HepG2 (cell line): ENCODE measurements around the gene NUB1. TPM values are rescaled to one million over a fixed set of nuclear protein-coding genes. Genes with fewer than 3 reads are reported as not detected.

ENCODE experiments used
- GATAD1 ChIP-seq: IDR thresholded peaks from 2 replicates; pipeline ENCODE4 v1.6.1; 2016; ENCODE audit warnings: missing genetic modification reagents, missing compliant biosample characterization
- GTF3A ChIP-seq: sonication (generic); formaldehyde crosslinking; conservative IDR thresholded peaks from 2 replicates; pipeline ENCODE4 v1.4.0; 2020; ENCODE audit warnings: mild to moderate bottlenecking, missing genetic modification reagents
- RFXANK ChIP-seq: IDR thresholded peaks from 2 replicates; pipeline ENCODE4 v1.6.1; 2016
- SALL1 ChIP-seq: sonication (generic); formaldehyde crosslinking; IDR thresholded peaks from 2 replicates; pipeline ENCODE4 v1.8.0; 2022; ENCODE audit warnings: mild to moderate bottlenecking, missing genetic modification reagents
- SMAD1 ChIP-seq: sonication (generic); formaldehyde crosslinking; IDR thresholded peaks from 2 replicates; pipeline ENCODE4 v1.4.0; 2020; ENCODE audit warnings: missing genetic modification reagents, low read depth, mild to moderate bottlenecking, borderline replicate concordance
- SP5 ChIP-seq: IDR thresholded peaks from 2 replicates; pipeline ENCODE4 v1.6.1; 2016; ENCODE audit warnings: low read depth, borderline replicate concordance
- ZNF225 ChIP-seq: sonication (generic); formaldehyde crosslinking; IDR thresholded peaks from 2 replicates; pipeline ENCODE4 v1.4.0; 2020; ENCODE audit warnings: mild to moderate bottlenecking, missing genetic modification reagents
- ZNF558 ChIP-seq: sonication (generic); formaldehyde crosslinking; IDR thresholded peaks from 2 replicates; pipeline ENCODE4 v1.9.0; 2022; ENCODE audit warnings: mild to moderate bottlenecking, missing genetic modification reagents, borderline replicate concordance
- ZNF816 ChIP-seq: sonication (generic); formaldehyde crosslinking; IDR thresholded peaks from 2 replicates; pipeline ENCODE4 v1.8.0; 2022; ENCODE audit warnings: missing genetic modification reagents, mild to moderate bottlenecking, borderline replicate concordance
- polyA plus RNA-seq, 8 experiments: library from polyadenylated mRNA; depleted of rRNA in 3 of 8; stranded (reverse) in 7 of 8; unstranded in 1 of 8; fragments of >200 nt; fragmentation: Illumina TruSeq in 4 of 8; extraction: Trizol in 4 of 8; gene quantifications; 2 replicates each; pipeline versions ENCODE4 v1.2.1 to v1.2.3, GENCODE V29; 2011 to 2016; ENCODE audit warnings: low read depth in 4 of 8, missing spikeins in 1 of 8, mixed read lengths in 1 of 8; ENCODE audit not compliant: insufficient read depth in 1 of 8
- total RNA-seq, 5 experiments: library from RNA; depleted of rRNA; stranded (reverse); fragments of >200 nt; fragmentation: Illumina TruSeq; extraction: Trizol; gene quantifications; 2 replicates each; pipeline ENCODE4 v1.2.3, GENCODE V29; 2016; ENCODE audit warnings: low read depth in 1 of 5
- TF ChIP-seq, protein P1 (sequence below): IDR thresholded peaks from 2 replicates; pipeline ENCODE4 v1.6.1; 2016; ENCODE audit warnings: missing genetic modification reagents, missing compliant biosample characterization
- TF ChIP-seq, protein P2 (sequence below): sonication (generic); formaldehyde crosslinking; IDR thresholded peaks from 2 replicates; pipeline ENCODE4 v1.4.0; 2020; ENCODE audit warnings: missing genetic modification reagents
- TF ChIP-seq, protein P3 (sequence below): sonication (generic); formaldehyde crosslinking; IDR thresholded peaks from 2 replicates; pipeline ENCODE4 v1.5.0; 2020; ENCODE audit warnings: mild to moderate bottlenecking, missing genetic modification reagents, borderline replicate concordance
- TF ChIP-seq, protein P4 (sequence below): sonication (generic); formaldehyde crosslinking; IDR thresholded peaks from 2 replicates; pipeline ENCODE4 v1.4.0; 2020; ENCODE audit warnings: missing genetic modification reagents
- TF ChIP-seq, protein P5 (sequence below): sonication (generic); formaldehyde crosslinking; IDR thresholded peaks from 2 replicates; pipeline ENCODE4 v1.5.0; 2020; ENCODE audit warnings: mild to moderate bottlenecking, low read depth, missing genetic modification reagents, borderline replicate concordance

NUB1 gene
- total and polyA plus RNA-seq, 2 of the 13 experiments (the other 11 are each of a cell fraction or from before 2014, with no cell fraction given): 27.1 to 37.0 TPM

DNA sequence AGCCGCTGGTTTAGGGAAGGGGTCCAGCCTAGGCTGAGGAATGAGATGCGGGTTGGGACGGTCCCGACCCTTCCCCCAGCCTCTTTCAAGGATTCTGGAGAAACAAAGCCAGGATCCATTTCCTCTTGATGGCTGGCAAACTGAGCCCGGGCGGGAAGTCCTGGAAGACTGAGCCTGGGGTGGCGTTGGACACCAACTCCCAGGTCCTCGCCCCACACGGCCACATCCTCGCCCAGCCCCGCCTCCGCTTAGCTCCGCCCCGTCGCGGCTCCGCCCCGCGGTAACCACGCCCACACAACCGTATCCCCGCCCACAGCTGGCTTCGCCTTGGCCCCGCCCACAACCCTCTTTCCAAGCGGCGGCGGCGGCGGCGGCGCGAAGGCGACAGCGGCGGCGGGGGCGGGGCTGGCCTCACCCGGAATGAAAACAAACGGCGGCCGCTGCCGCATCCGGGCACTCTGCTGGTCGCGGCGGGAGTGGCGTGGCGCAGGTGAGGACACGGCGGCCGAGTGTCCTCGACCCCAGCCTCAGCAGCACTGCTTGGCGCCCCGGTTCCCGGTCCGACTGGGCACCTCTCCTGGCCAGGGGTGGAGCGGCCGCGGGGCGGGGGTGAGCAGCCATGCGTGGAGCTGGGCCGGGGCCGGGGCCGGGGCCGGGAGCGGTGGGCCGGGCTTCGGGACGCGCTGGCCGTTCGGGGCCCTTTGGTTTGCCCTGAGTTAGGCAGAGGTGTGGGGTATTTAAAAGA is at the start of gene NUB1 (continued):
- TF ChIP-seq, protein P1, sequence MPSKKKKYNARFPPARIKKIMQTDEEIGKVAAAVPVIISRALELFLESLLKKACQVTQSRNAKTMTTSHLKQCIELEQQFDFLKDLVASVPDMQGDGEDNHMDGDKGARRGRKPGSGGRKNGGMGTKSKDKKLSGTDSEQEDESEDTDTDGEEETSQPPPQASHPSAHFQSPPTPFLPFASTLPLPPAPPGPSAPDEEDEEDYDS: peak; percentile 81
- peak; percentile 89 for TF ChIP-seq SP5 (CRISPR knock-in tag)
- TF ChIP-seq SALL1: peak; percentile 65; the same call in 1 of the 2 replicates
- peak; percentile 86 for TF ChIP-seq GATAD1
- no peak for TF ChIP-seq ZNF816 (CRISPR knock-in tag)
- TF ChIP-seq, protein P2, sequence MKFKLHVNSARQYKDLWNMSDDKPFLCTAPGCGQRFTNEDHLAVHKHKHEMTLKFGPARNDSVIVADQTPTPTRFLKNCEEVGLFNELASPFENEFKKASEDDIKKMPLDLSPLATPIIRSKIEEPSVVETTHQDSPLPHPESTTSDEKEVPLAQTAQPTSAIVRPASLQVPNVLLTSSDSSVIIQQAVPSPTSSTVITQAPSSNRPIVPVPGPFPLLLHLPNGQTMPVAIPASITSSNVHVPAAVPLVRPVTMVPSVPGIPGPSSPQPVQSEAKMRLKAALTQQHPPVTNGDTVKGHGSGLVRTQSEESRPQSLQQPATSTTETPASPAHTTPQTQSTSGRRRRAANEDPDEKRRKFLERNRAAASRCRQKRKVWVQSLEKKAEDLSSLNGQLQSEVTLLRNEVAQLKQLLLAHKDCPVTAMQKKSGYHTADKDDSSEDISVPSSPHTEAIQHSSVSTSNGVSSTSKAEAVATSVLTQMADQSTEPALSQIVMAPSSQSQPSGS: peak; percentile 51; the same call in 1 of the 2 replicates
- TF ChIP-seq GTF3A (CRISPR knock-in tag): no peak
- no peak for TF ChIP-seq RFXANK (CRISPR knock-in tag)
- TF ChIP-seq, protein P3, sequence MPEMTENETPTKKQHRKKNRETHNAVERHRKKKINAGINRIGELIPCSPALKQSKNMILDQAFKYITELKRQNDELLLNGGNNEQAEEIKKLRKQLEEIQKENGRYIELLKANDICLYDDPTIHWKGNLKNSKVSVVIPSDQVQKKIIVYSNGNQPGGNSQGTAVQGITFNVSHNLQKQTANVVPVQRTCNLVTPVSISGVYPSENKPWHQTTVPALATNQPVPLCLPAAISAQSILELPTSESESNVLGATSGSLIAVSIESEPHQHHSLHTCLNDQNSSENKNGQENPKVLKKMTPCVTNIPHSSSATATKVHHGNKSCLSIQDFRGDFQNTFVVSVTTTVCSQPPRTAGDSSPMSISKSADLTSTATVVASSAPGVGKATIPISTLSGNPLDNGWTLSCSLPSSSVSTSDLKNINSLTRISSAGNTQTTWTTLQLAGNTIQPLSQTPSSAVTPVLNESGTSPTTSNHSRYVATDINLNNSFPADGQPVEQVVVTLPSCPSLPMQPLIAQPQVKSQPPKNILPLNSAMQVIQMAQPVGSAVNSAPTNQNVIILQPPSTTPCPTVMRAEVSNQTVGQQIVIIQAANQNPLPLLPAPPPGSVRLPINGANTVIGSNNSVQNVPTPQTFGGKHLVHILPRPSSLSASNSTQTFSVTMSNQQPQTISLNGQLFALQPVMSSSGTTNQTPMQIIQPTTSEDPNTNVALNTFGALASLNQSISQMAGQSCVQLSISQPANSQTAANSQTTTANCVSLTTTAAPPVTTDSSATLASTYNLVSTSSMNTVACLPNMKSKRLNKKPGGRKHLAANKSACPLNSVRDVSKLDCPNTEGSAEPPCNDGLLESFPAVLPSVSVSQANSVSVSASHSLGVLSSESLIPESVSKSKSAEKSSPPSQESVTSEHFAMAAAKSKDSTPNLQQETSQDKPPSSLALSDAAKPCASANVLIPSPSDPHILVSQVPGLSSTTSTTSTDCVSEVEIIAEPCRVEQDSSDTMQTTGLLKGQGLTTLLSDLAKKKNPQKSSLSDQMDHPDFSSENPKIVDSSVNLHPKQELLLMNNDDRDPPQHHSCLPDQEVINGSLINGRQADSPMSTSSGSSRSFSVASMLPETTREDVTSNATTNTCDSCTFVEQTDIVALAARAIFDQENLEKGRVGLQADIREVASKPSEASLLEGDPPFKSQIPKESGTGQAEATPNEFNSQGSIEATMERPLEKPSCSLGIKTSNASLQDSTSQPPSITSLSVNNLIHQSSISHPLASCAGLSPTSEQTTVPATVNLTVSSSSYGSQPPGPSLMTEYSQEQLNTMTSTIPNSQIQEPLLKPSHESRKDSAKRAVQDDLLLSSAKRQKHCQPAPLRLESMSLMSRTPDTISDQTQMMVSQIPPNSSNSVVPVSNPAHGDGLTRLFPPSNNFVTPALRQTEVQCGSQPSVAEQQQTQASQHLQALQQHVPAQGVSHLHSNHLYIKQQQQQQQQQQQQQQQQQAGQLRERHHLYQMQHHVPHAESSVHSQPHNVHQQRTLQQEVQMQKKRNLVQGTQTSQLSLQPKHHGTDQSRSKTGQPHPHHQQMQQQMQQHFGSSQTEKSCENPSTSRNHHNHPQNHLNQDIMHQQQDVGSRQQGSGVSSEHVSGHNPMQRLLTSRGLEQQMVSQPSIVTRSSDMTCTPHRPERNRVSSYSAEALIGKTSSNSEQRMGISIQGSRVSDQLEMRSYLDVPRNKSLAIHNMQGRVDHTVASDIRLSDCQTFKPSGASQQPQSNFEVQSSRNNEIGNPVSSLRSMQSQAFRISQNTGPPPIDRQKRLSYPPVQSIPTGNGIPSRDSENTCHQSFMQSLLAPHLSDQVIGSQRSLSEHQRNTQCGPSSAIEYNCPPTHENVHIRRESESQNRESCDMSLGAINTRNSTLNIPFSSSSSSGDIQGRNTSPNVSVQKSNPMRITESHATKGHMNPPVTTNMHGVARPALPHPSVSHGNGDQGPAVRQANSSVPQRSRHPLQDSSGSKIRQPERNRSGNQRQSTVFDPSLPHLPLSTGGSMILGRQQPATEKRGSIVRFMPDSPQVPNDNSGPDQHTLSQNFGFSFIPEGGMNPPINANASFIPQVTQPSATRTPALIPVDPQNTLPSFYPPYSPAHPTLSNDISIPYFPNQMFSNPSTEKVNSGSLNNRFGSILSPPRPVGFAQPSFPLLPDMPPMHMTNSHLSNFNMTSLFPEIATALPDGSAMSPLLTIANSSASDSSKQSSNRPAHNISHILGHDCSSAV (CRISPR knock-in tag): no peak
- TF ChIP-seq ZNF225 (CRISPR knock-in tag): peak; percentile 64; the same call in 1 of the 2 replicates
- TF ChIP-seq, protein P4, sequence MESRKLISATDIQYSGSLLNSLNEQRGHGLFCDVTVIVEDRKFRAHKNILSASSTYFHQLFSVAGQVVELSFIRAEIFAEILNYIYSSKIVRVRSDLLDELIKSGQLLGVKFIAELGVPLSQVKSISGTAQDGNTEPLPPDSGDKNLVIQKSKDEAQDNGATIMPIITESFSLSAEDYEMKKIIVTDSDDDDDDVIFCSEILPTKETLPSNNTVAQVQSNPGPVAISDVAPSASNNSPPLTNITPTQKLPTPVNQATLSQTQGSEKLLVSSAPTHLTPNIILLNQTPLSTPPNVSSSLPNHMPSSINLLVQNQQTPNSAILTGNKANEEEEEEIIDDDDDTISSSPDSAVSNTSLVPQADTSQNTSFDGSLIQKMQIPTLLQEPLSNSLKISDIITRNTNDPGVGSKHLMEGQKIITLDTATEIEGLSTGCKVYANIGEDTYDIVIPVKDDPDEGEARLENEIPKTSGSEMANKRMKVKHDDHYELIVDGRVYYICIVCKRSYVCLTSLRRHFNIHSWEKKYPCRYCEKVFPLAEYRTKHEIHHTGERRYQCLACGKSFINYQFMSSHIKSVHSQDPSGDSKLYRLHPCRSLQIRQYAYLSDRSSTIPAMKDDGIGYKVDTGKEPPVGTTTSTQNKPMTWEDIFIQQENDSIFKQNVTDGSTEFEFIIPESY (CRISPR knock-in tag): no peak
- 0 out of 2 replicates have a peak, but pooled peaks have one; percentile 58 for TF ChIP-seq SMAD1
- TF ChIP-seq, protein P5, sequence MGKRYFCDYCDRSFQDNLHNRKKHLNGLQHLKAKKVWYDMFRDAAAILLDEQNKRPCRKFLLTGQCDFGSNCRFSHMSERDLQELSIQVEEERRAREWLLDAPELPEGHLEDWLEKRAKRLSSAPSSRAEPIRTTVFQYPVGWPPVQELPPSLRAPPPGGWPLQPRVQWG (CRISPR knock-in tag): no peak
- TF ChIP-seq ZNF558 (CRISPR knock-in tag): no peak; the same call in 1 of the 2 replicates
